SK-N-SH treated with all-trans-retinoic acid at 6 μM for 48 hours (cell line): ENCODE measurements around the gene FXYD4.

Source experiments
- ATAC-seq: fragments of 200-7000 bp; cut with Tn5 transposase; 3 replicates; pipeline ENCODE4 v1.9.1; 2020; ENCODE audit warnings: mild to moderate bottlenecking, moderate library complexity
- ARNTL ChIP-seq: fragments of 450-650 bp; formaldehyde crosslinking; IDR thresholded peaks from 2 replicates; pipeline ENCODE4 v1.5.0; 2020; ENCODE audit warnings: low read depth, mild to moderate bottlenecking, moderate library complexity, borderline replicate concordance
- BACH2 ChIP-seq: fragments of 250-450 bp; sonication (Bioruptor Pico); IDR thresholded peaks from 2 replicates; pipeline ENCODE4 v1.9.0; 2021; ENCODE audit warnings: mild to moderate bottlenecking, borderline replicate concordance
- CREB5 ChIP-seq: fragments of 250-450 bp; sonication (Bioruptor Pico); IDR thresholded peaks from 2 replicates; pipeline ENCODE4 v1.5.1; 2020; ENCODE audit warnings: low read depth, mild to moderate bottlenecking, moderate library complexity
- CSDC2 ChIP-seq: fragments of 250-450 bp; sonication (Bioruptor Pico); IDR thresholded peaks from 2 replicates; pipeline ENCODE4 v1.5.0; 2020; ENCODE audit warnings: mild to moderate bottlenecking, moderate library complexity
- CSRNP3 ChIP-seq: fragments of 250-450 bp; sonication (Bioruptor Pico); IDR thresholded peaks from 2 replicates; pipeline ENCODE4 v1.5.1; 2021; ENCODE audit warnings: mild to moderate bottlenecking, moderate library complexity
- ESRRG ChIP-seq: fragments of 250-450 bp; sonication (Bioruptor Pico); IDR thresholded peaks from 2 replicates; pipeline ENCODE4 v1.6.1; 2021; ENCODE audit warnings: mild to moderate bottlenecking
- GLIS3 ChIP-seq: fragments of 250-450 bp; sonication (Bioruptor Pico); IDR thresholded peaks from 2 replicates; pipeline ENCODE4 v1.5.0; 2020; ENCODE audit warnings: mild to moderate bottlenecking, moderate library complexity
- ISL1 ChIP-seq: fragments of 250-450 bp; sonication (Bioruptor Pico); IDR thresholded peaks from 2 replicates; pipeline ENCODE4 v2.1.2; 2022; ENCODE audit warnings: mild to moderate bottlenecking, moderate library complexity
- OSR1 ChIP-seq: fragments of 250-450 bp; sonication (Bioruptor Pico); IDR thresholded peaks from 2 replicates; pipeline ENCODE4 v1.8.0; 2022; ENCODE audit warnings: moderate library complexity, mild to moderate bottlenecking, inconsistent platforms
- PPARA ChIP-seq: fragments of 250-450 bp; sonication (Bioruptor Pico); IDR thresholded peaks from 2 replicates; pipeline ENCODE4 v1.5.0; 2020; ENCODE audit warnings: mild to moderate bottlenecking, borderline replicate concordance
- RARB ChIP-seq: fragments of 250-450 bp; sonication (Bioruptor Pico); IDR thresholded peaks from 2 replicates; pipeline ENCODE4 v1.8.0; 2021; ENCODE audit warnings: mild to moderate bottlenecking, moderate library complexity
- SNAI2 ChIP-seq: fragments of 250-450 bp; sonication (Bioruptor Pico); IDR thresholded peaks from 2 replicates; pipeline ENCODE4 v1.5.0; 2020; ENCODE audit warnings: mild to moderate bottlenecking, moderate library complexity
- TCF4 ChIP-seq: fragments of 250-450 bp; sonication (Bioruptor Pico); IDR thresholded peaks from 2 replicates; pipeline ENCODE4 v1.8.0; 2021; ENCODE audit warnings: mild to moderate bottlenecking, moderate library complexity, borderline replicate concordance
- TOX ChIP-seq: fragments of 250-450 bp; sonication (Bioruptor Pico); IDR thresholded peaks from 2 replicates; pipeline ENCODE4 v1.8.0; 2021; ENCODE audit warnings: mild to moderate bottlenecking, moderate library complexity, borderline replicate concordance
- TSHZ2 ChIP-seq: fragments of 250-450 bp; sonication (Bioruptor Pico); IDR thresholded peaks from 2 replicates; pipeline ENCODE4 v1.5.0; 2020; ENCODE audit warnings: mild to moderate bottlenecking, moderate library complexity
- ZC3H10 ChIP-seq: fragments of 250-450 bp; sonication (Bioruptor Pico); IDR thresholded peaks from 2 replicates; pipeline ENCODE4 v1.5.1; 2021; ENCODE audit warnings: mild to moderate bottlenecking, moderate library complexity
- ZFP3 ChIP-seq: fragments of 250-450 bp; sonication (Bioruptor Pico); IDR thresholded peaks from 2 replicates; pipeline ENCODE4 v1.5.0; 2020; ENCODE audit warnings: mild to moderate bottlenecking, moderate library complexity
- ZFP30 ChIP-seq: fragments of 450-650 bp; formaldehyde crosslinking; IDR thresholded peaks from 2 replicates; pipeline ENCODE4 v1.5.0; 2022; ENCODE audit warnings: mild to moderate bottlenecking, moderate library complexity
- ZNF565 ChIP-seq: fragments of 450-650 bp; formaldehyde crosslinking; conservative IDR thresholded peaks from 2 replicates; pipeline ENCODE4 v1.5.0; 2020; ENCODE audit warnings: low read depth, mild to moderate bottlenecking, moderate library complexity
- ZNF70 ChIP-seq: fragments of 450-650 bp; formaldehyde crosslinking; IDR thresholded peaks from 2 replicates; pipeline ENCODE4 v1.5.0; 2020; ENCODE audit warnings: mild to moderate bottlenecking, moderate library complexity
- ZNF8 ChIP-seq: fragments of 450-650 bp; formaldehyde crosslinking; IDR thresholded peaks from 2 replicates; pipeline ENCODE4 v1.5.0; 2020; ENCODE audit warnings: mild to moderate bottlenecking, moderate library complexity
- TF ChIP-seq, protein P1 (sequence below): fragments of 250-450 bp; sonication (Bioruptor Pico); IDR thresholded peaks from 2 replicates; pipeline ENCODE4 v1.8.0; 2020; ENCODE audit warnings: mild to moderate bottlenecking, moderate library complexity, borderline replicate concordance
- TF ChIP-seq, protein P2 (sequence below): fragments of 250-450 bp; sonication (Bioruptor Pico); IDR thresholded peaks from 2 replicates; pipeline ENCODE4 v1.8.0; 2021; ENCODE audit warnings: low read depth, mild to moderate bottlenecking, moderate library complexity, borderline replicate concordance

FXYD4 gene

GRCh38 chr10:43380610-43381222 is 9.3 kb downstream of the FXYD4 start:
- TF ChIP-seq RARB (CRISPR knock-in tag) = no peak
- no peak for TF ChIP-seq GLIS3 (CRISPR knock-in tag)
- no peak for TF ChIP-seq SNAI2 (CRISPR knock-in tag)
- no peak for TF ChIP-seq OSR1 (CRISPR knock-in tag)
- no peak for TF ChIP-seq CSDC2 (CRISPR knock-in tag)
- no peak for TF ChIP-seq ZNF565 (CRISPR knock-in tag)
- TF ChIP-seq ARNTL (CRISPR knock-in tag) = no peak
- peak; percentile 48 for ATAC-seq

DNA sequence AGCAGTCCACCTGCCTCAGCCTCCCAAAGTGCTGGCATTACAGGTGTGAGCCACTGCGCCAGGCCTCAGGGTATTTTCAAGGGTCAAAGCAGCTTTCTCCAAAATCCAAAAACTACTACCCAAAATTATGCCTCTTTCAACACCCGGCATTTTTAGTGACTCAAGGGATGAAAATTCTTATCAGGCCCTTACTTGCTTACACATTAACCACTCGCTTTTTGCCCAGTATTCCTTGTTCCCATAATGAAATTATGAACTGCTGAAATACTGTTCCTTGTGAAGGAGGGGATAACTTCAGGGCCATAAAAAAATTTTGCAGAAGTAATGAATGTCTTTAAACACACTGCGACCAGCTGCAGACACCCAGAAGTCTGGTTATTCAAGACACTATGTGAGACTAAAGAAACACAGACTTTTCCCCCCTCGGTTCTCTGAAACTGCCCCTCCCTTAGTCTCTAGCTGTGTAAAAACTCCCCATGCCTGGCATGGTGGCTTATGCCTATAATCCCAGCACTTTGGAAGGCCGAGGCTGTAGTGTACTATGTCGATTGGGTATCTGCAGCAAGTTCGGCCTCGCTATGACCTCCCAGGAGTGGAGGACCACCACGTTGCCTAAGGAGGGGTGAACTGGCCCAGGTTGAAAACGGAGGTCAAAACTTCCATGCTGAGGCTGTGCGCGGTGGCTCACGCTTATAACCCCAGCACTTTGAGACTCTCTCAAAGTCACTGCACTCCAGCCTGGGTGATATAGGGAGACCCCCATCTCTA is 12.0 kb downstream of the FXYD4 start:
- TF ChIP-seq GLIS3 (CRISPR knock-in tag) (no peak), SNAI2 (CRISPR knock-in tag) (no peak), TSHZ2 (no peak), OSR1 (CRISPR knock-in tag) (no peak), RARB (CRISPR knock-in tag) (no peak), ZNF8 (CRISPR knock-in tag) (no peak), TCF4 (CRISPR knock-in tag) (no peak), ISL1 (CRISPR knock-in tag) (no peak), ARNTL (CRISPR knock-in tag) (no peak), ZFP3 (no peak), TOX (CRISPR knock-in tag) (no peak), BACH2 (CRISPR knock-in tag) (no peak), ZC3H10 (CRISPR knock-in tag) (no peak), ZNF70 (CRISPR knock-in tag) (no peak), ZFP30 (CRISPR knock-in tag) (no peak)
- TF ChIP-seq, protein P1, sequence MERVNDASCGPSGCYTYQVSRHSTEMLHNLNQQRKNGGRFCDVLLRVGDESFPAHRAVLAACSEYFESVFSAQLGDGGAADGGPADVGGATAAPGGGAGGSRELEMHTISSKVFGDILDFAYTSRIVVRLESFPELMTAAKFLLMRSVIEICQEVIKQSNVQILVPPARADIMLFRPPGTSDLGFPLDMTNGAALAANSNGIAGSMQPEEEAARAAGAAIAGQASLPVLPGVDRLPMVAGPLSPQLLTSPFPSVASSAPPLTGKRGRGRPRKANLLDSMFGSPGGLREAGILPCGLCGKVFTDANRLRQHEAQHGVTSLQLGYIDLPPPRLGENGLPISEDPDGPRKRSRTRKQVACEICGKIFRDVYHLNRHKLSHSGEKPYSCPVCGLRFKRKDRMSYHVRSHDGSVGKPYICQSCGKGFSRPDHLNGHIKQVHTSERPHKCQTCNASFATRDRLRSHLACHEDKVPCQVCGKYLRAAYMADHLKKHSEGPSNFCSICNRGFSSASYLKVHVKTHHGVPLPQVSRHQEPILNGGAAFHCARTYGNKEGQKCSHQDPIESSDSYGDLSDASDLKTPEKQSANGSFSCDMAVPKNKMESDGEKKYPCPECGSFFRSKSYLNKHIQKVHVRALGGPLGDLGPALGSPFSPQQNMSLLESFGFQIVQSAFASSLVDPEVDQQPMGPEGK (CRISPR knock-in tag) = no peak
- TF ChIP-seq, protein P2, sequence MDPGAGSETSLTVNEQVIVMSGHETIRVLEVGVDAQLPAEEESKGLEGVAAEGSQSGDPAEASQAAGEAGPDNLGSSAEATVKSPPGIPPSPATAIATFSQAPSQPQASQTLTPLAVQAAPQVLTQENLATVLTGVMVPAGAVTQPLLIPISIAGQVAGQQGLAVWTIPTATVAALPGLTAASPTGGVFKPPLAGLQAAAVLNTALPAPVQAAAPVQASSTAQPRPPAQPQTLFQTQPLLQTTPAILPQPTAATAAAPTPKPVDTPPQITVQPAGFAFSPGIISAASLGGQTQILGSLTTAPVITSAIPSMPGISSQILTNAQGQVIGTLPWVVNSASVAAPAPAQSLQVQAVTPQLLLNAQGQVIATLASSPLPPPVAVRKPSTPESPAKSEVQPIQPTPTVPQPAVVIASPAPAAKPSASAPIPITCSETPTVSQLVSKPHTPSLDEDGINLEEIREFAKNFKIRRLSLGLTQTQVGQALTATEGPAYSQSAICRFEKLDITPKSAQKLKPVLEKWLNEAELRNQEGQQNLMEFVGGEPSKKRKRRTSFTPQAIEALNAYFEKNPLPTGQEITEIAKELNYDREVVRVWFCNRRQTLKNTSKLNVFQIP (CRISPR knock-in tag) = no peak
- peak; percentile 29 for ATAC-seq

DNA sequence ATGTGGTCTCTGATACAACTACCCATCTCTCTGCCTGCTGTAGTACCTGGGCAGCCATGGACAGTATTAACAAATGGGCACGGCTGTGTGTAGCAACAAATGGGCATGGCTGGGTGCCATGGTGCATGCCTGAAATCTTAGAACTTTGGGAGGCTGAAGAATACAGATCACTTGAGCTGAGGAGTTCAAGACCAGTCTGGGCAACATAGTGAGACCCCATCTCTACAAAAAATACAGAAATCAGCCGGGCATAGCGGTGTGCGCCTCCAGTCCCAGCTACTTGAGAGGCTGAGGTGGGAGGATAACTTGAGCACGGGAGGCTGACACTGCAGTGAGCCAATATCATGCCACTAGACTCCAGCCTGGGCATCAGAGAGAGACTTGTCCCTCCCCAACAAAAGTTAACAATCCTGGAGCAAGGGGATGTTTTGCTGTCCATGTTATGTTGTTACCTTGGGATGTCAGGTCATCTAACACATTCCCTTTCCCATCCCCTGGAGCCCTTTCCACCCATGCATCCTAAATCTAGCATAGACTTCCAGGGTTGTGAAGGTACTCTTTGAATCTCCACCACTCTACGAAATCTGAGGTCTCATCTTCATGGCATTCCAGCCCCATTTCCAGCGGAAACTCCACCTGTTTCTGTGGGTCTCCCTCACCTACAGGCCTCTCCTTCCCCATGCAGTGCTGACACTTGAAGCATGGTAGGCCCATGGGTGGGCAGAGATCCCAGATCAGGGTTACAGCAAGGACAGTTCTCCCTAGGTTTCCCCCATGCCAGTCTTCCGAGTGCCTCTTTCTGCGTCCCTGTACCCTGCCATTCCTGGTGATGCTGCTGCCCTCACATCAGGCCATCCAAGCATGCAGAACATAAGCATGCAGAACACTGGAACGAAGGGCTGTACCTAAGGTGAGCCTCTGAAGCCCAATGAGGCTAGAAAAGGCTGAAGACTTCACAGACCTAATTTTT is 13.1 kb downstream of the FXYD4 start:
- peak; percentile 13 for ATAC-seq
- no peak for TF ChIP-seq ZNF565 (CRISPR knock-in tag)
- TF ChIP-seq TOX (CRISPR knock-in tag) = no peak
- TF ChIP-seq ISL1 (CRISPR knock-in tag) = no peak
- no peak for TF ChIP-seq SNAI2 (CRISPR knock-in tag)
- TF ChIP-seq CSRNP3 = no peak
- TF ChIP-seq GLIS3 (CRISPR knock-in tag) = no peak
- no peak for TF ChIP-seq CSDC2 (CRISPR knock-in tag)
- TF ChIP-seq CREB5 (CRISPR knock-in tag) = no peak
- TF ChIP-seq TCF4 (CRISPR knock-in tag) = no peak
- TF ChIP-seq, protein P2 (CRISPR knock-in tag) = no peak
- TF ChIP-seq ZFP3 = no peak
- TF ChIP-seq ESRRG = no peak
- TF ChIP-seq PPARA (CRISPR knock-in tag) = no peak
- TF ChIP-seq ZFP30 (CRISPR knock-in tag) = no peak
- no peak for TF ChIP-seq ZNF70 (CRISPR knock-in tag)
- no peak for TF ChIP-seq ARNTL (CRISPR knock-in tag)
